Ascending aorta (tissue), 2 donors: ENCODE measurements around the gene EYA3. TPM values are rescaled to one million over a fixed set of nuclear protein-coding genes. Genes with fewer than 3 reads are reported as not detected.

ENCODE experiments used
- DNase-seq, 2 donors: peaks; one replicate each; pipeline ENCODE4 v3.0.0-alpha.2; 2019; ENCODE audit warnings: low spot score in 2 of 2
- H3K27ac ChIP-seq, 2 donors: fragments of 200-600 bp; sonication (generic); one replicate each; pipeline ENCODE4 v1.5.1; 2016 to 2017; ENCODE audit warnings: mild to moderate bottlenecking in 1 of 2
- H3K27me3 ChIP-seq: fragments of 200-600 bp; sonication (generic); one replicate; pipeline ENCODE4 v1.5.1; 2017
- H3K36me3 ChIP-seq, 2 donors: fragments of 200-600 bp; sonication (generic); one replicate each; pipeline ENCODE4 v1.5.1; 2016
- H3K4me1 ChIP-seq, 2 donors: fragments of 200-600 bp; sonication (generic); one replicate each; pipeline ENCODE4 v1.5.1; 2016 to 2017; ENCODE audit warnings: mild to moderate bottlenecking in 1 of 2
- H3K4me3 ChIP-seq, 2 donors: fragments of 200-600 bp; sonication (generic); one replicate each; pipeline ENCODE4 v1.5.1; 2016 to 2017; ENCODE audit warnings: mild to moderate bottlenecking in 1 of 2
- H3K9me3 ChIP-seq, 2 donors: fragments of 200-600 bp; sonication (generic); one replicate each; pipeline ENCODE4 v1.5.1; 2016
- intact Hi-C: fragments of 100-400 bp; cut with DNase I; formaldehyde crosslinking; loops from one replicate; pipeline ENCODE4 v1.15.1; 2023
- total RNA-seq: library from RNA; depleted of rRNA; stranded (reverse); fragments of >200 nt; gene quantifications from one replicate; pipeline ENCODE4 v1.1.0, GENCODE V29; 2016
- TF ChIP-seq, protein P1 (sequence below), 3 experiments: fragments of 200-600 bp in 2 of 3; fragments of 450-650 bp in 1 of 3; sonication (generic) in 2 of 3; IDR thresholded peaks; one replicate each; pipeline ENCODE4 v1.5.1; 2016 to 2019; ENCODE audit warnings: antibody characterized with exemption in 3 of 3, mild to moderate bottlenecking in 1 of 3, moderate library complexity in 1 of 3

Gene EYA3
- total RNA-seq, 1 donor from 2014 or later: 52.6 TPM

DNA sequence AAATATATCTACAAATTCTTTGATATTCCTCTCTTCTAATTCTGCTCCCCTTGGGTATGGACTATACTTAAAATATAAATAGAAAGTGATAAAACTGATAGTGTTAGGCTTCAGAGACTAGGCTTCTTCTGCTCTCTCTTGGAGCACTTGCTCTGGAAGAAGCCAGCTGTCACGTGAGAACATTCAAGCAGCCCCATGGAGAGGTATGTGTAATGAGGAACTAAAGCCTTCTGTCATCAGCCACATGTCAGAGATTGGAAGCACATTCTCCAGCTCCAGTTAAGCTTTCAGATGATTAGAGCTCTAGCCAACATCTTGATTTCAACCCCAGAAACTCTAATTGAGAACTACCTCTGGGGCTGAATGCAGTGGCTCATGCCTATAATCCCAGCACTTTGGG, 94.3 kb downstream of the EYA3 start:
- DNase-seq: no peak
- no peak overlapping the region for H3K4me3 ChIP-seq
- H3K4me1 ChIP-seq: no peaks in the 10 kb centered on the region
- H3K27me3 ChIP-seq: no peaks in the 10 kb centered on the region
- intact Hi-C loops: no loop called here
- peaks cover 57 to 84% of the 10 kb centered on the region in 2 donors for H3K36me3 ChIP-seq
- H3K27ac ChIP-seq: no peak overlapping the region
- H3K9me3 ChIP-seq: no peaks in the 10 kb centered on the region
- TF ChIP-seq, protein P1, sequence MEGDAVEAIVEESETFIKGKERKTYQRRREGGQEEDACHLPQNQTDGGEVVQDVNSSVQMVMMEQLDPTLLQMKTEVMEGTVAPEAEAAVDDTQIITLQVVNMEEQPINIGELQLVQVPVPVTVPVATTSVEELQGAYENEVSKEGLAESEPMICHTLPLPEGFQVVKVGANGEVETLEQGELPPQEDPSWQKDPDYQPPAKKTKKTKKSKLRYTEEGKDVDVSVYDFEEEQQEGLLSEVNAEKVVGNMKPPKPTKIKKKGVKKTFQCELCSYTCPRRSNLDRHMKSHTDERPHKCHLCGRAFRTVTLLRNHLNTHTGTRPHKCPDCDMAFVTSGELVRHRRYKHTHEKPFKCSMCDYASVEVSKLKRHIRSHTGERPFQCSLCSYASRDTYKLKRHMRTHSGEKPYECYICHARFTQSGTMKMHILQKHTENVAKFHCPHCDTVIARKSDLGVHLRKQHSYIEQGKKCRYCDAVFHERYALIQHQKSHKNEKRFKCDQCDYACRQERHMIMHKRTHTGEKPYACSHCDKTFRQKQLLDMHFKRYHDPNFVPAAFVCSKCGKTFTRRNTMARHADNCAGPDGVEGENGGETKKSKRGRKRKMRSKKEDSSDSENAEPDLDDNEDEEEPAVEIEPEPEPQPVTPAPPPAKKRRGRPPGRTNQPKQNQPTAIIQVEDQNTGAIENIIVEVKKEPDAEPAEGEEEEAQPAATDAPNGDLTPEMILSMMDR (IDR thresholded peaks at IDR 0.05): no peak

DNA sequence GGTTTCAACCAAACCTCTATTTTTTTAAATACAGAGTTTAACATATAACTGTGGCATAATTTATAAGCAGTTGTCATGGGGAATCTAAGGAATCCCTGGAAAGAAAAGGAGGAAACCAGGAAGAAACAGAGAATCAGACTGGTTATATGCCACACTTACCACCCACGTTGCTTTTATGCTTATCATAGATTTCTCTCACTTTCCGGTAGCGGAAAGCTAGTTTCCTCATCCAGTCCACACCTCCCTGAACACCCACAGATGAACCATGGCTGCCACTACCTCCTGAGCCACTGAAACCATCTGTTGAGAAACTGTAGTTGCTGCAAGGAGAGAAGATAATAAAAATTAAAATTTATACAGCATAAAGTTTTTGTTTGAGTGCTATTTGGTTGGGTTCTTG, 95.2 kb downstream of the EYA3 start:
- DNase-seq: no peak
- Histone ChIP-seq H3K27me3 (no peaks in the 10 kb centered on the region), H3K4me1 (no peaks in the 10 kb centered on the region), H3K27ac (no peak overlapping the region), H3K36me3 (peaks cover 63 to 84% of the 10 kb centered on the region in 2 donors), H3K9me3 (no peaks in the 10 kb centered on the region), H3K4me3 (no peak overlapping the region)
- intact Hi-C loops: no loop called here
- TF ChIP-seq, protein P1 (IDR thresholded peaks at IDR 0.05): no peak

DNA sequence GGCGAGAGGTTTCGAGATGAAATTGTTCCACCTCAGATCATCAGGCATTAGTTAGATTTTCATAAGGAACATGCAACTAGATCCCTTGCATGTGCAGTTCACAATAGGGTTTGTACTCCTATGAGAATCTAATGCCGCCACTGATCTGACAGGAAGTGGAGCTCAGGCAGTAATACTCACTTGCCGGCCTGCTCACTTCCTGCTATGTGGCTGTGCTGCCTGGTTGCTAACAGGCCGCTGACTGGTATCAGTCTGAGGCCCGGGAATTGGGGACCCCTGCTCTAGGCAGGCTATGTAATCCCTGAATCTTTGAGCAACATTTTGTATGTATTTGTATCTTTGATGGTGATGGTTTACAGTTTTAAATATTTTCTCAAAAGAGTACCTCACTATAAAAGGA, 96.1 kb downstream of the EYA3 start:
- intact Hi-C loops: no loop called here
- Histone ChIP-seq H3K36me3 (peaks cover 55 to 84% of the 10 kb centered on the region in 2 donors), H3K9me3 (no peaks in the 10 kb centered on the region), H3K27ac (no peak overlapping the region), H3K4me3 (no peak overlapping the region), H3K4me1 (no peaks in the 10 kb centered on the region), H3K27me3 (no peaks in the 10 kb centered on the region)
- TF ChIP-seq, protein P1 (IDR thresholded peaks at IDR 0.05): no peak
- no peak for DNase-seq

DNA sequence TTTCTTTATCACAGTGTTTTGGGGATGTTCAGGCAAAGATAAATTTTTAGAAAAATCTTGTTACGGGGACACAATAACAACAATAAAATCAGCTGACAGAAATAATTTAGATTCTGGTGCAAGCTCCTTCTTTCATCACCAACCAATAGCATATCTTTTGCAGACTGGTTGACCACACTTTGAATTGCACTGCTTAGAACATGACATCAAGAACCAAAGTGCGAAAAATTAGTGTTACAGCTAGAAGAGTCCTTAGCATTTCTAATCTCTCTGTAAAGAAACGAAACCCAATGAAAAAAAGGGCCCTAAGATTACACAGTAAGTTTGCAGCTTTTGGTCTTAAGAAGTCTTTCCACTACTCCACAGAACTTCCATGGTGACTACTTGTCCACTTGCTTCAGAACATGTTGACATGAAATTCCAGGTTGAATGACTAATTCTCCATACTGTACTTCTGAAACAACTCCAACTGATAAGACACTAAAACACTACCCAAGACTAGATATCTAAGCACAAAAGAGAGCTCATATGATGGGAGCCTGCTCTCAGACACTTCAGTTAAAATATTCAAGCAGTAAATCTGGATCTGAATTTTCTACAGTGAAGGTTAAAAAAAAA, 97.4 kb downstream of the EYA3 start:
- H3K9me3 ChIP-seq: no peaks in the 10 kb centered on the region
- no peak for DNase-seq
- TF ChIP-seq, protein P1 (IDR thresholded peaks at IDR 0.05): no peak
- peaks cover 49 to 75% of the 10 kb centered on the region in 2 donors for H3K36me3 ChIP-seq
- intact Hi-C loops: no loop called here
- H3K27me3 ChIP-seq: no peaks in the 10 kb centered on the region
- no peak overlapping the region for H3K27ac ChIP-seq
- no peak overlapping the region for H3K4me3 ChIP-seq
- H3K4me1 ChIP-seq: no peaks in the 10 kb centered on the region

DNA sequence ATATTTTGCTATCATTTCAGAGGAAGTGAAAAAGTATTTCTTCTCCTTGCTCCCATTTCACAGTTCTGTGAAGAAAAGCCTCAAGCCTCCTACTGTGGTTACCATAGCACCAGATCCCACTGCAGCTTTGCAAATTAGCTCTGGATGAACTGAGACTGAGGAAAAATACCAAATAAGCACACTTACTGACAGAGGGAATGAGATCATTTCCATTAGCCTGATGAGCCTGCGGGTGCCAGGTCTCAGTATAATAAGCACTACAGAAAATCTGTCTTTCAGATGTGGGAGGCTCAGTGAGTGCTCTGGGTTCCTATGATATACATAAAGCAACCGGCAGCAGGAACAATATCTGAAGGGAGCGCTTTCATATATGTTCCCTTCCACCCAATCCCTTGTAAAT, 107.3 kb downstream of the EYA3 start:
- TF ChIP-seq, protein P1 (IDR thresholded peaks at IDR 0.05): no peak

More for the DNA sequence above, 107.3 kb downstream of the EYA3 start:
- Histone ChIP-seq H3K27ac (no peak overlapping the region), H3K4me1 (no peaks in the 10 kb centered on the region), H3K9me3 (no peaks in the 10 kb centered on the region), H3K27me3 (no peaks in the 10 kb centered on the region), H3K4me3 (no peak overlapping the region), H3K36me3 (peaks cover 16 to 35% of the 10 kb centered on the region in 2 donors)
- DNase-seq: no peak
- intact Hi-C loops: no loop called here
